HUDEP-2 (cell line): ENCODE data around the gene FBXL15.

Experiments
- DNase-seq, 76 experiments: peaks; one replicate each; lab custom pipeline; 2025; ENCODE audit not compliant: unreplicated experiment in 76 of 76; lab: John Stamatoyannopoulos, UW

Gene FBXL15

GRCh38 chr10:102397222-102398171, 23.1 kb upstream of the FBXL15 start:
- no peak for DNase-seq

- DNase-seq, result no peak
These were observed 22.2 kb upstream of the FBXL15 start for GRCh38 chr10:102398172-102399020.

- peak in 73 of 76 experiments; percentile 16 to 90 (median 74) for DNase-seq
These were observed 21.2 kb upstream of the FBXL15 start for GRCh38 chr10:102399217-102400021.

GRCh38 chr10:102400076-102400475, 20.6 kb upstream of the FBXL15 start:
- DNase-seq, result no peak

GRCh38 chr10:102400598-102401341, 19.9 kb upstream of the FBXL15 start:
- DNase-seq, result no peak

GRCh38 chr10:102401342-102401654, 19.3 kb upstream of the FBXL15 start:
- DNase-seq, result no peak

GRCh38 chr10:102401735-102402511, 18.7 kb upstream of the FBXL15 start:
- no peak for DNase-seq

- DNase-seq, result no peak
These were observed 18.1 kb upstream of the FBXL15 start for GRCh38 chr10:102402512-102402896.

GRCh38 chr10:102403115-102403514, 17.5 kb upstream of the FBXL15 start:
- no peak for DNase-seq

GRCh38 chr10:102404361-102405107, 16.1 kb upstream of the FBXL15 start:
- no peak for DNase-seq

GRCh38 chr10:102405108-102405571, 15.5 kb upstream of the FBXL15 start:
- DNase-seq, result no peak

- DNase-seq, result no peak
These were observed 15.0 kb upstream of the FBXL15 start for GRCh38 chr10:102405632-102406031.

GRCh38 chr10:102406815-102407214, 13.8 kb upstream of the FBXL15 start:
- no peak for DNase-seq

GRCh38 chr10:102407425-102408130, 13.1 kb upstream of the FBXL15 start:
- no peak for DNase-seq

GRCh38 chr10:102408131-102408727, 12.4 kb upstream of the FBXL15 start:
- DNase-seq, result no peak

GRCh38 chr10:102408728-102409603, 11.7 kb upstream of the FBXL15 start:
- peak in 7 of 76 experiments; percentile 8 to 22 (median 12) for DNase-seq
